Sigmoid colon (tissue), 7 donors: ENCODE results near the gene C13orf46. TPM values are rescaled to one million over a fixed set of nuclear protein-coding genes. Genes with fewer than 3 reads are reported as not detected.
A peak's percentile ranks its signal among the peaks of the same experiment; 100 is the strongest.

ENCODE experiments used
- DNase-seq: peaks from one replicate; pipeline ENCODE4 v3.0.0-alpha.2; 2019
- H3K27ac ChIP-seq, 4 donors: fragments of 200-600 bp; sonication (generic); one replicate each; pipeline ENCODE4 v1.5.1; 2016 to 2019; ENCODE audit warnings: mild to moderate bottlenecking in 1 of 4
- H3K27me3 ChIP-seq, 3 donors: fragments of 200-600 bp; sonication (generic); one replicate each; pipeline ENCODE4 v1.5.1; 2019; ENCODE audit warnings: mild to moderate bottlenecking in 1 of 3
- H3K36me3 ChIP-seq, 4 donors: fragments of 200-600 bp; sonication (generic); one replicate each; pipeline ENCODE4 v1.5.1; 2016 to 2019
- H3K4me1 ChIP-seq, 4 donors: fragments of 200-600 bp; sonication (generic); one replicate each; pipeline ENCODE4 v1.5.1; 2017 to 2019
- H3K4me3 ChIP-seq, 4 donors: fragments of 200-600 bp; sonication (generic); one replicate each; pipeline ENCODE4 v1.5.1; 2017 to 2019; ENCODE audit warnings: mild to moderate bottlenecking in 2 of 4, moderate library complexity in 1 of 4
- H3K9me3 ChIP-seq, 4 donors: fragments of 200-600 bp in 3 of 4; sonication (generic) in 3 of 4; one replicate each; pipeline versions ENCODE4 v1.5.1 to v1.6.1; 2013 to 2019
- EP300 ChIP-seq, 4 donors: sonication (generic); formaldehyde crosslinking; IDR thresholded peaks; one replicate each; pipeline ENCODE4 v1.6.1; 2017; ENCODE audit warnings: antibody characterized with exemption in 4 of 4
- POLR2A ChIP-seq, 2 donors: fragments of 450-650 bp; IDR thresholded peaks; one replicate each; pipeline ENCODE4 v1.6.1; 2016; ENCODE audit warnings: antibody characterized with exemption in 2 of 2, mild to moderate bottlenecking in 2 of 2, moderate library complexity in 2 of 2
- POLR2AphosphoS5 ChIP-seq, 4 donors: sonication (generic); formaldehyde crosslinking; IDR thresholded peaks; one replicate each; pipeline ENCODE4 v1.6.1; 2017; ENCODE audit warnings: antibody characterized with exemption in 4 of 4
- WGBS, 2 donors: extraction: QIAGEN DNeasy Blood & Tissue Kit; methylation state at CpG; one replicate each; pipeline ENCODE4 v1.1.7; 2013; 5-methylcytosine and 5-hydroxymethylcytosine counted together
- intact Hi-C: fragments of 100-400 bp; cut with DNase I; formaldehyde crosslinking; loops from one replicate; pipeline ENCODE4 v1.15.1; 2023
- polyA plus RNA-seq, 3 donors: library from polyadenylated mRNA; stranded (reverse); fragments of 200-250 nt; gene quantifications; one replicate each; pipeline ENCODE4 v1.2.3, GENCODE V29; 2013
- total RNA-seq, 4 donors: library from RNA; depleted of rRNA; stranded (reverse); fragments of >200 nt; gene quantifications; one replicate each; pipeline ENCODE4 v1.1.0, GENCODE V29; 2016
- TF ChIP-seq, protein P1 (sequence below), 4 experiments: fragments of 450-650 bp in 3 of 4; fragments of 200-600 bp in 1 of 4; IDR thresholded peaks; one replicate each; pipeline ENCODE4 v1.5.1; 2016 to 2019; ENCODE audit warnings: antibody characterized with exemption in 4 of 4, mild to moderate bottlenecking in 3 of 4, moderate library complexity in 2 of 4
- donor health status: healthy with polysubstance abuse.
- donor health status: Bipolar disorder and iron deficiency.
- donor health status: healthy.

Gene C13orf46
- total and polyA plus RNA-seq, 7 donors: 0.23 to 11.9 (median 0.81) TPM; not detected in 2

DNA sequence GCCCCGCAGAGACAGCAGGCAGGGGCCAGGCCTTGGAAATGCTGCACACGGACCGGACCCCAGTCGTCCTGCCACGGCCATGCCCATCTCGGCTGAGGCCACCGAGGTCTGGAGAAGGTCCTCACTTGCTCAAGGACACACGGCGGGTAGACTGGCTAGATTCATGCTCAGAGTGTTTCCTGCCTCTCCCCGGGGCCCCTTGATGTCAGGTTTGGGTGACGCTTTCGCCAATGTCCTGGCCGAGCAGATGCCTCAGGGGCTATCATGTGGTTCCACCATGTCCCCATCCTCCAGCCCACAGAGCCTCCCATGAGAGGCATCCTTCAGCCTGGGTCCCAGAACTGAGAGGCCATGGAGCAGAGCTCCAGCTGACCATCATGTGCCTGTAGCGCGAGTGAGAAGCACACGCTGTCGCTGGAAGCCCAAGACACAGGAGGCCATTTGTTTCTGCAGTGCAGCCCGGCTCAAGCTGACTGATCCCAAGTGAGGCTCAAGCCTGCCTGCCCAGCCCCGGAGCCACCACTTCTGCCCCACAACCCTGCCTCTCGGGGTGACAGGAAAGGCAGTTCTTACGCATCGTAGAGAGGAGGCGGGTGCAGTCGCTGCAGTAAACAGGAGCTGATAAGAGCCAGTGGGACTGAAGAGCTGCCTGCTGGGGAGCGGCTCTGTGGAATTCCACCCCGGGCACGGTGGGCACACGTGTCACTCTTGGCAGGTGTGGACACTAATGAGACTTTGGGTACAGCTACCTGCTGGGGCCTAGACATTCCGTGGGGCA, 56.1 kb downstream of the C13orf46 start:
- TF ChIP-seq POLR2AphosphoS5 (IDR thresholded peaks at IDR 0.05) (no peak), POLR2A (IDR thresholded peaks at IDR 0.05) (no peak), EP300 (IDR thresholded peaks at IDR 0.05) (no peak)
- TF ChIP-seq, protein P1, sequence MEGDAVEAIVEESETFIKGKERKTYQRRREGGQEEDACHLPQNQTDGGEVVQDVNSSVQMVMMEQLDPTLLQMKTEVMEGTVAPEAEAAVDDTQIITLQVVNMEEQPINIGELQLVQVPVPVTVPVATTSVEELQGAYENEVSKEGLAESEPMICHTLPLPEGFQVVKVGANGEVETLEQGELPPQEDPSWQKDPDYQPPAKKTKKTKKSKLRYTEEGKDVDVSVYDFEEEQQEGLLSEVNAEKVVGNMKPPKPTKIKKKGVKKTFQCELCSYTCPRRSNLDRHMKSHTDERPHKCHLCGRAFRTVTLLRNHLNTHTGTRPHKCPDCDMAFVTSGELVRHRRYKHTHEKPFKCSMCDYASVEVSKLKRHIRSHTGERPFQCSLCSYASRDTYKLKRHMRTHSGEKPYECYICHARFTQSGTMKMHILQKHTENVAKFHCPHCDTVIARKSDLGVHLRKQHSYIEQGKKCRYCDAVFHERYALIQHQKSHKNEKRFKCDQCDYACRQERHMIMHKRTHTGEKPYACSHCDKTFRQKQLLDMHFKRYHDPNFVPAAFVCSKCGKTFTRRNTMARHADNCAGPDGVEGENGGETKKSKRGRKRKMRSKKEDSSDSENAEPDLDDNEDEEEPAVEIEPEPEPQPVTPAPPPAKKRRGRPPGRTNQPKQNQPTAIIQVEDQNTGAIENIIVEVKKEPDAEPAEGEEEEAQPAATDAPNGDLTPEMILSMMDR (IDR thresholded peaks at IDR 0.05): no peak
- Histone ChIP-seq H3K4me3 (no peak overlapping the region), H3K36me3 (no peaks in the 10 kb centered on the region), H3K4me1 (peaks cover 0 to 9% (median 7%) of the 10 kb centered on the region in 4 donors), H3K27me3 (peaks cover 0 to 21% (median 3%) of the 10 kb centered on the region in 3 donors), H3K9me3 (peaks cover 3 to 4% (median 4%) of the 10 kb centered on the region in 4 donors), H3K27ac (no peak overlapping the region)
- intact Hi-C loops: no loop called here
- WGBS, 2 donors: 80 to 87% methylated on average over 29 of the region's 29 CpGs
- no peak for DNase-seq

DNA sequence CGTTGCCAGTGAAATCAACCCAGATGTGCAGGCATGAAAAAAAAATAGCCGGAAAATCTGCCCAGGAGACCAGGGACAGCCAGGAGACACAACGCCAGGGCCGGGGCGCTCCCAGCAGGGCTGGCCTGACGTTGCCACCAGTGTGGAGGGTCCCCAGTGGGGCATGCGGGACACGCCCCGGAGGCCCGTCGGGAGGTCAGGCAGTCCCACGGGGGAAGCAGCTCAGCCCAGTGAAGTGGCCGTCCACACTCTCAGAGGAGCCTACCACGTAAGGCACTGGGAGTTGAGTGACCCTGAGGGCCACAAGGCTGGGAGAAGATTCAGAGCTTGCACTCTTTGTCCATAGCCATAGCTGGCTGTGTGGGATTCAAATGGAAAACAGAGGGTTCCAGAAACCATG, 56.8 kb downstream of the C13orf46 start:
- no peak for DNase-seq
- TF ChIP-seq, protein P1 (IDR thresholded peaks at IDR 0.05): no peak
- H3K4me1 ChIP-seq: peaks cover 0 to 9% (median 7%) of the 10 kb centered on the region in 4 donors
- H3K4me3 ChIP-seq: no peak overlapping the region
- intact Hi-C loops: no loop called here
- H3K36me3 ChIP-seq: no peaks in the 10 kb centered on the region
- H3K27ac ChIP-seq: no peak overlapping the region
- H3K9me3 ChIP-seq: peaks cover under 1 to 4% (median 4%) of the 10 kb centered on the region in 4 donors
- peaks cover 0 to 21% (median 3%) of the 10 kb centered on the region in 3 donors for H3K27me3 ChIP-seq
- WGBS, 2 donors: 84 to 91% methylated on average over 14 of the region's 14 CpGs

DNA sequence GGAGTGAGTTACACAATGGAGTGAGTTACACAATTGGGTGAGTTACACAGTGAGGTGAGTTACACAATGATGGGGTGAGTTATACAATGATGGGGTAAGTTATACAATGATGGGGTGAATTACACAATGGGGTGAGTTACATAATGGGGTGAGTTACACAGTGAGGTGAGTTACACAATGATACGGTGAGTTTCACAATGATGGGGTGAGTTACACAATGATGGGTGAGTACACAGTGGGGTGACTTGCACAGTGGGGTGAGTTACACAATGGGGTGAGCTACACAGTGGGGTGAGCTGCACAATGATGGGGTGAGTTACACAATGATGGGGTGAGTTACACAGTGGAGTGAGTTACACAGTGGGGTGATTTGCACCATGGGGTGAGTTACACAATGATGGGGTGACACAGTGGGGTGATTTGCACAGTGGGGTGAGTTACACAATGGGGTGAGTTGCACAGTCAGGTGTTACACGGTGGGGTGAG, 57.5 kb downstream of the C13orf46 start:
- 85 to 91% methylated on average over 2 of the region's 2 CpGs for WGBS, 2 donors
- no peak for DNase-seq
- H3K4me3 ChIP-seq: no peak overlapping the region
- no peaks in the 10 kb centered on the region for H3K36me3 ChIP-seq
- intact Hi-C loops: no loop called here
- H3K27me3 ChIP-seq: peaks cover 0 to 21% (median 3%) of the 10 kb centered on the region in 3 donors
- no peak overlapping the region for H3K27ac ChIP-seq
- no peaks in the 10 kb centered on the region for H3K9me3 ChIP-seq
- TF ChIP-seq POLR2AphosphoS5 (IDR thresholded peaks at IDR 0.05) (peak in 2 of 4 donors; percentile 14), POLR2A (IDR thresholded peaks at IDR 0.05) (no peak)
- H3K4me1 ChIP-seq: peaks cover 0 to 9% (median 7%) of the 10 kb centered on the region in 4 donors

DNA sequence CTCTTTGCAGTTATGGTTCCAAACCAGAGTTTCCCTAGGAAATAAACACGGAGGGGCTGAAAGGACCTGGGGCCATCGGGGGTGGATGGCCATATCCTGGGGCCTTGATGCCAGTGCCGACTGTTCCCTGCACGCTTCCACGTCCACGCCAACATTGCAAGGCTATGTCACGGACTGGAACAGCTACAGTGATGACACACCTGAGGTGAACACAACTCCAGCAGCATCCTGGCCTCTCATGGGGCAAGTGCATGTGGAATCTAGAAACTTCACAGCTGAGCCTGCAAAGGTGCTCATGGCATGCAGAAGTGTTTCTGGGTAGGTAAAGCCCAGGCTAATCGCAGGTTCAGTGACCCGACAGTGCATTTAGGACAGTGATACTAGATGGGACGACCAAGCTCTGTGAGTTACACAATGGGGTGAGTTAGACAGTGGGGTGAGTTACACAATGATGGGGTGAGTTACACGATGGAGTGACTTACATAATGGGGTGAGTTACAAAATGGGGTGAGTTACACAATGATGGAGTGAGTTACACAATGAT, 58.0 kb downstream of the C13orf46 start:
- TF ChIP-seq EP300 (IDR thresholded peaks at IDR 0.05) (no peak), POLR2AphosphoS5 (IDR thresholded peaks at IDR 0.05) (no peak), POLR2A (IDR thresholded peaks at IDR 0.05) (no peak)
- TF ChIP-seq, protein P1 (IDR thresholded peaks at IDR 0.05): no peak
- Histone ChIP-seq H3K36me3 (no peaks in the 10 kb centered on the region), H3K27me3 (peaks cover 0 to 21% (median 3%) of the 10 kb centered on the region in 3 donors), H3K4me1 (peaks cover 0 to 9% (median 7%) of the 10 kb centered on the region in 4 donors), H3K27ac (peak overlapping the region in 1 of 4 donors; percentile 0), H3K4me3 (no peak overlapping the region), H3K9me3 (no peaks in the 10 kb centered on the region)
- 90 to 91% methylated on average over 11 of the region's 11 CpGs for WGBS, 2 donors
- no peak for DNase-seq
- intact Hi-C loops: no loop called here

DNA sequence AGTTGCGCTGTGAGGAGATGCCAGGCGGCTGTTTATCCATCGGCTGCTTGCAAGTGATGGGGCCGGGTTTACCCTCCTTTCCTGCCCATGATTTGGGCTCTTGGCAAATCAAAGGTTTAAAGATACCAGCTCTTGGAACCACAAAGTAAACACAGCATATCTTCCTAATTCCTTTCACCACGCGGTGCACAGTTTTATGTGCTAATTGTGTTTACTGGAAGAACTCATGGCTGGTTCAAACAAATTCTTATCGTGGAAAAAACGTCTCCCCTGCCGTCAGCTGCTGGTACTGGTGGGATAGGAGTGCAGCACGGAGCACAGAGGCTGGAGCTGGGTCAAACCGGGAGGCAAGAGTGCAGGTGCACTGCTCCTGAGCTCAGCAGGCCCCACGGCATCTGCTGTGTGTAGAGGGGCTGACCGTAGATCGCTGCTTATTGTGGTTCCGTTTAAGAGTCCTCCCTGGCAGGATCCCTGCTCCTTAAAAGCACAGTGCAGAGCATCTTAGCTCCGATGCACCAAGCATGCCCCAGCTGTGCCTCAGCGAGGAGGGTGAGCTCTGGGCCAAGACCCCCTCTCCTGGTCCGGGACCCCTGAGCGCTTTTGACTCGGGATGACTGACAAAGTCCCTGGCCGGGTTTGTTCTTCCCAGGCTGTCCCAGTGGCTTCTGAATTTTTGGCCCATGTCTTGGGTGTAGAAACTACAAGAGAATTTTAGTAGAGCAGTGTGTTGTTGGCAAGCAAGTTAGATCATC, 58.7 kb downstream of the C13orf46 start:
- intact Hi-C loops: no loop called here
- TF ChIP-seq, protein P1 (IDR thresholded peaks at IDR 0.05): no peak
- no peak for TF ChIP-seq POLR2AphosphoS5 (IDR thresholded peaks at IDR 0.05)
- TF ChIP-seq EP300 (IDR thresholded peaks at IDR 0.05): no peak
- TF ChIP-seq POLR2A (IDR thresholded peaks at IDR 0.05): no peak
- peaks cover 0 to 9% (median 7%) of the 10 kb centered on the region in 4 donors for H3K4me1 ChIP-seq
- H3K36me3 ChIP-seq: no peaks in the 10 kb centered on the region
- H3K4me3 ChIP-seq: no peak overlapping the region
- H3K27ac ChIP-seq: no peak overlapping the region
- peaks cover 0 to 21% (median 3%) of the 10 kb centered on the region in 3 donors for H3K27me3 ChIP-seq
- 42 to 58% methylated on average over 21 of the region's 21 CpGs for WGBS, 2 donors
- no peaks in the 10 kb centered on the region for H3K9me3 ChIP-seq
- DNase-seq: no peak
